ENCODE data around the gene CABLES1.

DNA sequence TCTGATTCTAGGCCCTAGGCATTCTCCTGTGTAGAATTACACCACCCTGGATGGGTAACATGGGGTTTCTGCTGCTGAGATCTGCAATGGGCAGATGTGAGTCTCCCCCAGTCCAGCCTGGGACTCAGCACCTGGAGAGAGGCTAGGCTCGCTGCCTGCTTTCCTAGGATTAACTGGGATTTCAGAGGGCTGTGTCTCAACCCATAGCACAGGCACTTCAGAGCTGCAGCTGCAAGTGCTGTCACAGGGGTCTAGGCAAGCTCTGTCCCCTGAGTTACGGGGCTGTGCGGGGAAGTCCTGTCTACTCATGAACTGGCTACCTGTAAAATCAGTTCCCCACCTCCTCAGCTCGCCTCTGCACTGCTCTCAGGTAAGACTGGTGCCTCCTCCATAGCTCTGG lies 51.5 kb downstream of the CABLES1 start:
- TF ChIP-seq POLR2A (IDR thresholded peaks at IDR 0.05; ENCODE audit: low read depth, low read length) (no peak), MAFK (IDR thresholded peaks at IDR 0.05; ENCODE audit: low read depth, low read length) (no peak), FOS (IDR thresholded peaks at IDR 0.05; ENCODE audit: low read depth, low read length) (no peak), CEBPB (IDR thresholded peaks at IDR 0.05; ENCODE audit: low read depth, low read length) (no peak)
- TF ChIP-seq, protein P1, sequence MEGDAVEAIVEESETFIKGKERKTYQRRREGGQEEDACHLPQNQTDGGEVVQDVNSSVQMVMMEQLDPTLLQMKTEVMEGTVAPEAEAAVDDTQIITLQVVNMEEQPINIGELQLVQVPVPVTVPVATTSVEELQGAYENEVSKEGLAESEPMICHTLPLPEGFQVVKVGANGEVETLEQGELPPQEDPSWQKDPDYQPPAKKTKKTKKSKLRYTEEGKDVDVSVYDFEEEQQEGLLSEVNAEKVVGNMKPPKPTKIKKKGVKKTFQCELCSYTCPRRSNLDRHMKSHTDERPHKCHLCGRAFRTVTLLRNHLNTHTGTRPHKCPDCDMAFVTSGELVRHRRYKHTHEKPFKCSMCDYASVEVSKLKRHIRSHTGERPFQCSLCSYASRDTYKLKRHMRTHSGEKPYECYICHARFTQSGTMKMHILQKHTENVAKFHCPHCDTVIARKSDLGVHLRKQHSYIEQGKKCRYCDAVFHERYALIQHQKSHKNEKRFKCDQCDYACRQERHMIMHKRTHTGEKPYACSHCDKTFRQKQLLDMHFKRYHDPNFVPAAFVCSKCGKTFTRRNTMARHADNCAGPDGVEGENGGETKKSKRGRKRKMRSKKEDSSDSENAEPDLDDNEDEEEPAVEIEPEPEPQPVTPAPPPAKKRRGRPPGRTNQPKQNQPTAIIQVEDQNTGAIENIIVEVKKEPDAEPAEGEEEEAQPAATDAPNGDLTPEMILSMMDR (conservative IDR thresholded peaks at IDR 0.05; ENCODE audit: low read depth, low read length): no peak
- TF ChIP-seq, protein P2, sequence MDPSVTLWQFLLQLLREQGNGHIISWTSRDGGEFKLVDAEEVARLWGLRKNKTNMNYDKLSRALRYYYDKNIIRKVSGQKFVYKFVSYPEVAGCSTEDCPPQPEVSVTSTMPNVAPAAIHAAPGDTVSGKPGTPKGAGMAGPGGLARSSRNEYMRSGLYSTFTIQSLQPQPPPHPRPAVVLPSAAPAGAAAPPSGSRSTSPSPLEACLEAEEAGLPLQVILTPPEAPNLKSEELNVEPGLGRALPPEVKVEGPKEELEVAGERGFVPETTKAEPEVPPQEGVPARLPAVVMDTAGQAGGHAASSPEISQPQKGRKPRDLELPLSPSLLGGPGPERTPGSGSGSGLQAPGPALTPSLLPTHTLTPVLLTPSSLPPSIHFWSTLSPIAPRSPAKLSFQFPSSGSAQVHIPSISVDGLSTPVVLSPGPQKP (IDR thresholded peaks at IDR 0.05; ENCODE audit: borderline replicate concordance, low read depth, low read length): no peak
